ENCODE data around the gene SLC25A10.

- TF ChIP-seq CTCF (IDR thresholded peaks at IDR 0.05) = no peak
- no peak for TF ChIP-seq POLR2A (IDR thresholded peaks at IDR 0.05)
Observed at GRCh38 chr17:81726004-81726403, 13.9 kb downstream of the SLC25A10 start.
